Dendritic cell treated with granulocyte-macrophage colony-stimulating factor and Interleukin-4, amounts not matched to agents 40 ng/mL and 50 ng/mL, for 4 days (primary cell): Measurements from ENCODE around the gene ONECUT1.

Source experiments
- H3K27ac Mint-ChIP-seq: one replicate; pipeline ENCODE4 v1.8.0; 2022; ENCODE audit warnings: mild to moderate bottlenecking, mixed read lengths
- H3K27me3 Mint-ChIP-seq: one replicate; pipeline ENCODE4 v1.8.0; 2022; ENCODE audit warnings: mild to moderate bottlenecking, mixed read lengths
- H3K36me3 Mint-ChIP-seq: one replicate; pipeline ENCODE4 v1.8.0; 2022; ENCODE audit warnings: low read depth, mixed read lengths
- H3K4me1 Mint-ChIP-seq: one replicate; pipeline ENCODE4 v1.8.0; 2022; ENCODE audit warnings: low read depth, mixed read lengths
- H3K4me3 Mint-ChIP-seq: one replicate; pipeline ENCODE4 v1.8.0; 2022; ENCODE audit warnings: mild to moderate bottlenecking, moderate library complexity, mixed read lengths
- H3K9me3 Mint-ChIP-seq: one replicate; pipeline ENCODE4 v1.8.0; 2022; ENCODE audit warnings: mixed read lengths
- intact Hi-C: fragments of 100-400 bp; cut with micrococcal nuclease; formaldehyde crosslinking; loops from one replicate; pipeline ENCODE4 v1.15.0; 2022

Gene ONECUT1

GRCh38 chr15:52745326-52746161 is 44.6 kb downstream of the ONECUT1 start:
- Mint-ChIP-seq H3K27me3 (peaks cover 16% of the 10 kb centered on the region), H3K9me3 (no peaks in the 10 kb centered on the region), H3K36me3 (no peaks in the 10 kb centered on the region), H3K27ac (no peak overlapping the region), H3K4me1 (no peaks in the 10 kb centered on the region), H3K4me3 (no peak overlapping the region)
- intact Hi-C loops: no loop called here

GRCh38 chr15:52738311-52738710 is 51.8 kb downstream of the ONECUT1 start:
- intact Hi-C loops: loop anchor here (10.0 kb wide), 1 partner anchor 334 kb away; no protein-coding TSS in a partner anchor
- Mint-ChIP-seq H3K27ac (no peak overlapping the region), H3K9me3 (no peaks in the 10 kb centered on the region), H3K4me3 (no peak overlapping the region), H3K27me3 (peaks cover 16% of the 10 kb centered on the region), H3K4me1 (peaks cover 7% of the 10 kb centered on the region), H3K36me3 (no peaks in the 10 kb centered on the region)

GRCh38 chr15:52737720-52738119 is 52.4 kb downstream of the ONECUT1 start:
- H3K4me3 Mint-ChIP-seq: no peak overlapping the region
- no peaks in the 10 kb centered on the region for H3K36me3 Mint-ChIP-seq
- no peak overlapping the region for H3K27ac Mint-ChIP-seq
- H3K9me3 Mint-ChIP-seq: no peaks in the 10 kb centered on the region
- peaks cover 11% of the 10 kb centered on the region for H3K4me1 Mint-ChIP-seq
- intact Hi-C loops: loop anchor here (10.0 kb wide), 1 partner anchor 333 kb away; no protein-coding TSS in a partner anchor
- H3K27me3 Mint-ChIP-seq: peaks cover 16% of the 10 kb centered on the region

GRCh38 chr15:52735231-52736089 is 54.7 kb downstream of the ONECUT1 start:
- peaks cover 14% of the 10 kb centered on the region for H3K27me3 Mint-ChIP-seq
- intact Hi-C loops: loop anchor here (1.0 to 10.0 kb wide), 3 partner anchors 57 to 479 kb away; partner anchors contain the start of gene ATOSA
- peaks cover 12% of the 10 kb centered on the region for H3K4me1 Mint-ChIP-seq
- no peak overlapping the region for H3K4me3 Mint-ChIP-seq
- no peaks in the 10 kb centered on the region for H3K36me3 Mint-ChIP-seq
- no peaks in the 10 kb centered on the region for H3K9me3 Mint-ChIP-seq
- no peak overlapping the region for H3K27ac Mint-ChIP-seq

- Mint-ChIP-seq H3K27me3 (peaks cover 5% of the 10 kb centered on the region), H3K4me1 (peaks cover 19% of the 10 kb centered on the region), H3K9me3 (no peaks in the 10 kb centered on the region), H3K27ac (no peak overlapping the region), H3K36me3 (no peaks in the 10 kb centered on the region), H3K4me3 (no peak overlapping the region)
- intact Hi-C loops: loop anchor here (2.0 to 10.0 kb wide), 2 partner anchors 56 to 330 kb away; partner anchors contain the start of gene ATOSA
Measured at GRCh38 chr15:52734329-52734728, 55.8 kb downstream of the ONECUT1 start.

- Mint-ChIP-seq H3K4me1 (peaks cover 19% of the 10 kb centered on the region), H3K4me3 (no peak overlapping the region), H3K27me3 (peaks cover 2% of the 10 kb centered on the region), H3K9me3 (no peaks in the 10 kb centered on the region), H3K36me3 (no peaks in the 10 kb centered on the region), H3K27ac (no peak overlapping the region)
- intact Hi-C loops: loop anchor here (2.0 to 10.0 kb wide), 2 partner anchors 55 to 329 kb away; partner anchors contain the start of gene ATOSA
Measured at GRCh38 chr15:52733696-52734255, 56.4 kb downstream of the ONECUT1 start.

- Mint-ChIP-seq H3K4me3 (no peak overlapping the region), H3K27me3 (no peaks in the 10 kb centered on the region), H3K4me1 (peaks cover 19% of the 10 kb centered on the region), H3K36me3 (no peaks in the 10 kb centered on the region), H3K27ac (no peak overlapping the region), H3K9me3 (no peaks in the 10 kb centered on the region)
- intact Hi-C loops: loop anchor here (10.0 kb wide), 1 partner anchor 328 kb away; no protein-coding TSS in a partner anchor
Measured at GRCh38 chr15:52733088-52733487, 57.0 kb downstream of the ONECUT1 start.

GRCh38 chr15:52732551-52732950 is 57.6 kb downstream of the ONECUT1 start:
- intact Hi-C loops: loop anchor here (10.0 kb wide), 1 partner anchor 328 kb away; no protein-coding TSS in a partner anchor
- Mint-ChIP-seq H3K36me3 (no peaks in the 10 kb centered on the region), H3K4me3 (no peak overlapping the region), H3K4me1 (peaks cover 19% of the 10 kb centered on the region), H3K9me3 (no peaks in the 10 kb centered on the region), H3K27me3 (no peaks in the 10 kb centered on the region), H3K27ac (no peak overlapping the region)

- Mint-ChIP-seq H3K4me3 (no peak overlapping the region), H3K9me3 (no peaks in the 10 kb centered on the region), H3K4me1 (peaks cover 19% of the 10 kb centered on the region), H3K27me3 (peaks cover 2% of the 10 kb centered on the region), H3K27ac (no peak overlapping the region), H3K36me3 (no peaks in the 10 kb centered on the region)
- intact Hi-C loops: loop anchor here (10.0 kb wide), 1 partner anchor 327 kb away; no protein-coding TSS in a partner anchor
Measured at GRCh38 chr15:52731732-52732470, 58.2 kb downstream of the ONECUT1 start.

GRCh38 chr15:52731004-52731403 is 59.1 kb downstream of the ONECUT1 start:
- Mint-ChIP-seq H3K9me3 (no peaks in the 10 kb centered on the region), H3K27ac (no peak overlapping the region)

GRCh38 chr15:52730594-52730993 is 59.5 kb downstream of the ONECUT1 start:
- Mint-ChIP-seq H3K27me3 (peaks cover 4% of the 10 kb centered on the region), H3K4me3 (no peak overlapping the region), H3K4me1 (peaks cover 19% of the 10 kb centered on the region), H3K27ac (no peak overlapping the region), H3K9me3 (no peaks in the 10 kb centered on the region), H3K36me3 (no peaks in the 10 kb centered on the region)
- intact Hi-C loops: loop anchor here (10.0 kb wide), 1 partner anchor 326 kb away; no protein-coding TSS in a partner anchor

More at GRCh38 chr15:52731004-52731403, 59.1 kb downstream of the ONECUT1 start:
- no peak overlapping the region for H3K4me3 Mint-ChIP-seq
- peaks cover 4% of the 10 kb centered on the region for H3K27me3 Mint-ChIP-seq
- no peaks in the 10 kb centered on the region for H3K36me3 Mint-ChIP-seq
- H3K4me1 Mint-ChIP-seq: peaks cover 19% of the 10 kb centered on the region
- intact Hi-C loops: loop anchor here (10.0 kb wide), 1 partner anchor 326 kb away; no protein-coding TSS in a partner anchor

GRCh38 chr15:52730173-52730572 is 60.0 kb downstream of the ONECUT1 start:
- Mint-ChIP-seq H3K27me3 (peaks cover 4% of the 10 kb centered on the region), H3K4me1 (peaks cover 19% of the 10 kb centered on the region), H3K36me3 (no peaks in the 10 kb centered on the region), H3K27ac (no peak overlapping the region), H3K4me3 (no peak overlapping the region), H3K9me3 (no peaks in the 10 kb centered on the region)
- intact Hi-C loops: loop anchor here (10.0 kb wide), 1 partner anchor 325 kb away; no protein-coding TSS in a partner anchor

- Mint-ChIP-seq H3K4me3 (no peak overlapping the region), H3K9me3 (no peaks in the 10 kb centered on the region), H3K36me3 (no peaks in the 10 kb centered on the region), H3K4me1 (peaks cover 18% of the 10 kb centered on the region), H3K27me3 (peaks cover 8% of the 10 kb centered on the region), H3K27ac (no peak overlapping the region)
- intact Hi-C loops: no loop called here
Measured at GRCh38 chr15:52728899-52729298, 61.2 kb downstream of the ONECUT1 start.
